ENCODE data around the gene RRM2.

The RRM2 gene

DNA sequence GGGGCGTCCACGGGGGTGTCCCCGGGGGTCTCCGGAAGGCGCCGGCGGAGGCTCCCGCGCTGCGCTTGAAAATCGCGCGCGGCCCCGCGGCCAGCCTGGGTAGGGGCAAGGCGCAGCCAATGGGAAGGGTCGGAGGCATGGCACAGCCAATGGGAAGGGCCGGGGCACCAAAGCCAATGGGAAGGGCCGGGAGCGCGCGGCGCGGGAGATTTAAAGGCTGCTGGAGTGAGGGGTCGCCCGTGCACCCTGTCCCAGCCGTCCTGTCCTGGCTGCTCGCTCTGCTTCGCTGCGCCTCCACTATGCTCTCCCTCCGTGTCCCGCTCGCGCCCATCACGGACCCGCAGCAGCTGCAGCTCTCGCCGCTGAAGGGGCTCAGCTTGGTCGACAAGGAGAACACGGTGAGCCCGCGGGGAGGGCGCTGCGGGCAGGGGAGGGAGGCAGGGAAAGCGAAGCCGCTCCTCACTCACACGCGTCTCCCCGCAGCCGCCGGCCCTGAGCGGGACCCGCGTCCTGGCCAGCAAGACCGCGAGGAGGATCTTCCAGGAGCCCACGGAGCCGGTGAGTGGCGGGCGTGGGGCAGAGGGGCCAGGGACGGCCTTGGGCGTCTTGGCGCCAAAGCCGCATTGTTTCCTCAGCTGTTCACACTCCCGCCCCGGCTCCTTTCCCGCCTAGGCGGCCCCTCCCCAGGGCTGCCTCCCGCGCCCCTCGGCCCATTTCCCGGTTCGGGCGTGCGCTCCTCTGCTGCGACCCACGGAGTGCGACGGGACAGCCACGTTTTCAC lies at the start of gene RRM2:
Gene RRM2 (plus strand): TSS at position 240 of the 781 bp plus-strand sequence. CDS start 60 bp downstream, at position 300.
- peak within 1 kb of the TSS; percentile 47 for H3K4me3 ChIP-seq (ENCODE audit: low read depth, low read length)
- peak within 1 kb of the TSS; percentile 40 for H2AFZ ChIP-seq
- peak within 1 kb of the TSS; percentile 80 for H3K4me2 ChIP-seq (ENCODE audit: low read length)
- H3K27ac ChIP-seq: no peak within 1 kb of the TSS
- peaks cover 10% of the 10 kb centered on the region for H3K4me1 ChIP-seq
- no peak within 1 kb of the TSS for H3K9ac ChIP-seq
- H3K36me3 ChIP-seq (ENCODE audit: control insufficient read depth, insufficient read depth, low read length): no peaks in the 10 kb centered on the region
- H3K9me3 ChIP-seq (ENCODE audit: control insufficient read depth, low read length): no peaks in the 10 kb centered on the region
- no peaks in the 10 kb centered on the region for H3K79me2 ChIP-seq
- peaks cover 2% of the 10 kb centered on the region for H3K27me3 ChIP-seq (ENCODE audit: control insufficient read depth, insufficient read depth, low read length)
- TF ChIP-seq CTCF (IDR thresholded peaks at IDR 0.05): no peak

DNA sequence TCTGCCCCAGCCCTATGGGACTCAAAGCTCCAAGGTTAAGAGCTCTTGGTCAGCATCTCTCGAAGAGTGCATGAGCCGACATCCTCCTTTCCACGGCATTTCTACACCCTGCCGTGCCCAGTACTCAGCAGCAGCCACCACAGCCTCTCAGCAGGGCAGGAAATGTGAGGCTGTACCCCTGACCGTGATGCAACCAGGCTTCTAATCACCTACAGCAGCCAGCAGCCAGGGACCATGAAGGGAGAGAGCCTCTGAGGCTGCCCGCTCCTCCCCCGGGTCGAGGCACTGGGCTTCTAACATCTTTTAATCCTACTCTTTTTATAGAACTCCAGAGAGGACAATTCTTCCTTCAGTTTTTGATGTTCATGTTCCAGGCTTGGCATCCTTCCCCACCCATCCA lies 48.8 kb upstream of the RRM2 start:
- H3K9ac ChIP-seq: no peak overlapping the region
- H3K4me3 ChIP-seq (ENCODE audit: low read depth, low read length): no peak overlapping the region

GRCh38 chr2:10075101-10075500 lies 47.4 kb upstream of the RRM2 start:
- H3K27me3 ChIP-seq (ENCODE audit: control insufficient read depth, insufficient read depth, low read length): no peaks in the 10 kb centered on the region
- no peak overlapping the region for H3K27ac ChIP-seq
- no peaks in the 10 kb centered on the region for H3K9me3 ChIP-seq (ENCODE audit: control insufficient read depth, low read length)
- no peak overlapping the region for H3K4me2 ChIP-seq (ENCODE audit: low read length)
- no peaks in the 10 kb centered on the region for H3K79me2 ChIP-seq
- no peak for TF ChIP-seq CTCF (IDR thresholded peaks at IDR 0.05)
- H3K9ac ChIP-seq: no peak overlapping the region
- no peaks in the 10 kb centered on the region for H3K4me1 ChIP-seq
- H3K36me3 ChIP-seq (ENCODE audit: control insufficient read depth, insufficient read depth, low read length): no peaks in the 10 kb centered on the region
- H3K4me3 ChIP-seq (ENCODE audit: low read depth, low read length): no peak overlapping the region
- H2AFZ ChIP-seq: no peak overlapping the region

More for the DNA sequence above, 48.8 kb upstream of the RRM2 start:
- no peaks in the 10 kb centered on the region for H3K4me1 ChIP-seq
- H3K79me2 ChIP-seq: no peaks in the 10 kb centered on the region
- no peak overlapping the region for H2AFZ ChIP-seq
- H3K27ac ChIP-seq: no peak overlapping the region
- H3K4me2 ChIP-seq (ENCODE audit: low read length): no peak overlapping the region
- no peak for TF ChIP-seq CTCF (IDR thresholded peaks at IDR 0.05)
- H3K27me3 ChIP-seq (ENCODE audit: control insufficient read depth, insufficient read depth, low read length): no peaks in the 10 kb centered on the region
- no peaks in the 10 kb centered on the region for H3K36me3 ChIP-seq (ENCODE audit: control insufficient read depth, insufficient read depth, low read length)
- H3K9me3 ChIP-seq (ENCODE audit: control insufficient read depth, low read length): no peaks in the 10 kb centered on the region

DNA sequence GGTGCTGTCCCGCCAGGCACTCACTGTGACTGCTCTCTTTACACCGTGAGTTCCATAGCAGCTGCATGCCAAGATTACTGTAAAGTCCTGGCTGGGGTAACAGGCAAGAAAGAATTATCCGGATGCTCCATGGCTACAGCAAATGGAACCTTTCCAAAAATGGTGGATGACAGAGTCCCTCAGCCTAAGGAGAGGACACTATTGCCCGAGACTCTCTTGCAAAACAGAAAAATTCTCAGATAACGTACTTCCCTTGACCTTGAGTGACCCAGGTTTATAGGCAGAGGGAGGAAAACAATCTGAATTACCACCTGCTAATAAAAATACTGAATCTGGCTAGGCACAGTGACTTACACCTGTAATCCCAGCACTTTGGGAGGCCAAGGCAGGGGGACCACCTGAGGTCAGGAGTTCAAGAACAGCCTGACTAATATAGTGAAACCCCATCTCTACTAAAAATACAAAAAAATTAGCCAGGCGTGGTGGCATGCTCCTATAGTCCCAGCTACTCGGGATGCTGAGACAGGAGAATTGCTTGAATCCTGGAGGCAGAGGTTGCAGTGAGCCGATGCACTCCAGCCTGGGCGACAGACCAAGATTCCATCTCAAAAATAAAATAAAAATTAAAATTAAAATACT lies 46.8 kb upstream of the RRM2 start:
- H3K4me3 ChIP-seq (ENCODE audit: low read depth, low read length): no peak overlapping the region
- no peak overlapping the region for H3K27ac ChIP-seq
- H3K9me3 ChIP-seq (ENCODE audit: control insufficient read depth, low read length): no peaks in the 10 kb centered on the region
- no peak overlapping the region for H2AFZ ChIP-seq
- no peaks in the 10 kb centered on the region for H3K27me3 ChIP-seq (ENCODE audit: control insufficient read depth, insufficient read depth, low read length)
- H3K9ac ChIP-seq: no peak overlapping the region
- no peak overlapping the region for H3K4me2 ChIP-seq (ENCODE audit: low read length)
- H3K36me3 ChIP-seq (ENCODE audit: control insufficient read depth, insufficient read depth, low read length): no peaks in the 10 kb centered on the region
- H3K79me2 ChIP-seq: no peaks in the 10 kb centered on the region
- no peaks in the 10 kb centered on the region for H3K4me1 ChIP-seq
- TF ChIP-seq CTCF (IDR thresholded peaks at IDR 0.05): no peak

All from parathyroid adenoma (tissue), 2 donors.